Tibial artery (tissue), 4 donors: ENCODE results near the gene PTPRR.
A peak's percentile ranks its signal among the peaks of the same experiment; 100 is the strongest.

ENCODE experiments used
- DNase-seq, 2 donors: peaks; one replicate each; pipeline ENCODE4 v3.0.0-alpha.2; 2019
- H3K27ac ChIP-seq, 2 donors: fragments of 200-600 bp; sonication (generic) in 1 of 2; 1 replicate in 1 of 2; 2 replicates in 1 of 2; pipeline ENCODE4 v1.5.1; 2018 to 2019; ENCODE audit warnings: mild to moderate bottlenecking in 1 of 2
- H3K27me3 ChIP-seq, 2 donors: fragments of 200-600 bp; sonication (generic) in 1 of 2; one replicate each; pipeline versions ENCODE4 v1.5.1 to v1.6.0; 2016 to 2019
- H3K36me3 ChIP-seq, 3 donors: fragments of 200-600 bp; sonication (generic) in 2 of 3; one replicate each; pipeline ENCODE4 v1.5.1; 2016 to 2019; ENCODE audit warnings: mild to moderate bottlenecking in 2 of 3
- H3K4me1 ChIP-seq, 4 donors: fragments of 200-600 bp; sonication (generic) in 2 of 4; 1 replicate in 3 of 4; 2 replicates in 1 of 4; pipeline ENCODE4 v1.5.1; 2016 to 2019
- H3K4me3 ChIP-seq, 2 donors: fragments of 200-600 bp; sonication (generic) in 1 of 2; 1 replicate in 1 of 2; 2 replicates in 1 of 2; pipeline ENCODE4 v1.5.1; 2018 to 2019; ENCODE audit warnings: mild to moderate bottlenecking in 2 of 2
- H3K9me3 ChIP-seq, 3 donors: fragments of 200-600 bp; sonication (generic) in 1 of 3; one replicate each; pipeline ENCODE4 v1.5.1; 2016 to 2019
- intact Hi-C: fragments of 100-400 bp; cut with DNase I; formaldehyde crosslinking; loops from one replicate; pipeline ENCODE4 v1.15.0; 2023; ENCODE audit warnings: low total_unique reads
- TF ChIP-seq, protein P1 (sequence below), 2 experiments: fragments of 200-600 bp in 1 of 2; fragments of 450-650 bp in 1 of 2; IDR thresholded peaks; one replicate each; pipeline ENCODE4 v1.5.1; 2017 to 2019; ENCODE audit warnings: antibody characterized with exemption in 2 of 2, mild to moderate bottlenecking in 1 of 2, moderate library complexity in 1 of 2

The PTPRR gene

DNA sequence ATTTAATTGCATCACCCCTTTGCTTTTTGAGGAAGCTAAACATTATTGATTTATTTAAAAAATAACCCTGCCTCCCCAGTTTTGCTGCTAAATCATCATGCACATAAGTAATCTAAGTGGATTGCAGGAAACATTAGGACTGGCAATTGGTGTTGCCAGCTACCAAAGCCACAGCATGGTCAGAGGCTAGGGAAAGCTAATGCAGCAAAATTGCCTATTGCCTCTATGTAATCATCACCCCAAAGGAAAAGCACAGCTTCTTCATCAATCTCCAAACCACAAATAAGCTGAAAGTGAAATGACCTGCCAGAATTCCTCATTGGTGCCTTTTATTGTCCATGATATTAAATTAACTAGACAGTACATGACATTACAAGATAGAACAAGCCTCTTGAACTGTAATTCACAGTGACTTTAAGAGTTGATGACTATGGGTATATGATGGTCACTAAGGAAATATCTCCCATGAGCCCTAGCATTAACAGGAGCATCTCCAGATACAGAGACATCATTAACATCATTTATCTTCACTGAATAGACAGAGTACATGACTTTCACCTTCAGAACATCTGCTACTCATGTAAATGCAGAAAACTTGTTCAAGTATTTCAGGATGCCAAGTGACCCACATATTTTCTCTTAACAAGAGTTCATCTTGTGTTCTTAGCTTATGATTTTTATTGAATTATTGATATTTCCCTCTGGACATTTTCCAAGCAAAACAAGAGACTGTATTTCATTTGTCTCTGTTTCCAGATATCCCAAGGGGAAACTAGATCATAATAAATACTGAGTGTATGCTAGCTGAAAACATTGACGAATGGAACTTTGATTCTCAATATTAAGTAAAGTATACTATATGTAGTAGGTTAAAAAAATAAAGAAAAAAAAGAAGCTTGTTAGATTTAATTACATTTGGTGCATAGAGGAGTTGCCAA, 29.4 kb downstream of the PTPRR start:
- H3K27me3 ChIP-seq = no peaks in the 10 kb centered on the region
- intact Hi-C loops = no loop called here
- no peak overlapping the region for H3K27ac ChIP-seq
- H3K36me3 ChIP-seq = no peaks in the 10 kb centered on the region
- no peak for DNase-seq
- no peaks in the 10 kb centered on the region for H3K9me3 ChIP-seq
- TF ChIP-seq, protein P1, sequence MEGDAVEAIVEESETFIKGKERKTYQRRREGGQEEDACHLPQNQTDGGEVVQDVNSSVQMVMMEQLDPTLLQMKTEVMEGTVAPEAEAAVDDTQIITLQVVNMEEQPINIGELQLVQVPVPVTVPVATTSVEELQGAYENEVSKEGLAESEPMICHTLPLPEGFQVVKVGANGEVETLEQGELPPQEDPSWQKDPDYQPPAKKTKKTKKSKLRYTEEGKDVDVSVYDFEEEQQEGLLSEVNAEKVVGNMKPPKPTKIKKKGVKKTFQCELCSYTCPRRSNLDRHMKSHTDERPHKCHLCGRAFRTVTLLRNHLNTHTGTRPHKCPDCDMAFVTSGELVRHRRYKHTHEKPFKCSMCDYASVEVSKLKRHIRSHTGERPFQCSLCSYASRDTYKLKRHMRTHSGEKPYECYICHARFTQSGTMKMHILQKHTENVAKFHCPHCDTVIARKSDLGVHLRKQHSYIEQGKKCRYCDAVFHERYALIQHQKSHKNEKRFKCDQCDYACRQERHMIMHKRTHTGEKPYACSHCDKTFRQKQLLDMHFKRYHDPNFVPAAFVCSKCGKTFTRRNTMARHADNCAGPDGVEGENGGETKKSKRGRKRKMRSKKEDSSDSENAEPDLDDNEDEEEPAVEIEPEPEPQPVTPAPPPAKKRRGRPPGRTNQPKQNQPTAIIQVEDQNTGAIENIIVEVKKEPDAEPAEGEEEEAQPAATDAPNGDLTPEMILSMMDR (IDR thresholded peaks at IDR 0.05) = no peak
- peaks cover 0 to 5% (median 0%) of the 10 kb centered on the region in 4 donors for H3K4me1 ChIP-seq
- H3K4me3 ChIP-seq = no peak overlapping the region

DNA sequence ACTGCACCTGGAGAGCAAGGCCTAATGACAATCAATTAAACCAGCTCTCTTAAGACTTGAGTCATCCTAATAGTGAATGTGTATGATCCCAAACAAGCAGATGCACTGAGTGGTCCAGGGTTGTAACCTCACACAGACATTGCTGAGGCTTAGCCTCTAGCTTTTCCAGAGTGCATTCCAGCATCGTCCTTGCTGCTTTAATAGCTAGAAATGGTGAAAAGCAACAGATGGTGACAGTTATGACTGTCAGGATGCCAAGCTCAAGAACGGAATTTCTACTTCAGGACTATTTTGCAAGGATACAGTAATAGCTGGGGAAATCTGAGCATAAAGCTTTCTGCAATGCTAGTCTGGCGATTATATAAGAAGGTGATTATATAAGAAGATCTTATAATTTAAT, 34.6 kb downstream of the PTPRR start:
- TF ChIP-seq, protein P1 (IDR thresholded peaks at IDR 0.05) = no peak
- no peak overlapping the region for H3K4me3 ChIP-seq
- H3K36me3 ChIP-seq = no peaks in the 10 kb centered on the region
- no peaks in the 10 kb centered on the region for H3K27me3 ChIP-seq
- H3K9me3 ChIP-seq = no peaks in the 10 kb centered on the region
- intact Hi-C loops = no loop called here
- no peak overlapping the region for H3K27ac ChIP-seq
- H3K4me1 ChIP-seq = peaks cover 0 to 24% (median 2%) of the 10 kb centered on the region in 4 donors
- no peak for DNase-seq

DNA sequence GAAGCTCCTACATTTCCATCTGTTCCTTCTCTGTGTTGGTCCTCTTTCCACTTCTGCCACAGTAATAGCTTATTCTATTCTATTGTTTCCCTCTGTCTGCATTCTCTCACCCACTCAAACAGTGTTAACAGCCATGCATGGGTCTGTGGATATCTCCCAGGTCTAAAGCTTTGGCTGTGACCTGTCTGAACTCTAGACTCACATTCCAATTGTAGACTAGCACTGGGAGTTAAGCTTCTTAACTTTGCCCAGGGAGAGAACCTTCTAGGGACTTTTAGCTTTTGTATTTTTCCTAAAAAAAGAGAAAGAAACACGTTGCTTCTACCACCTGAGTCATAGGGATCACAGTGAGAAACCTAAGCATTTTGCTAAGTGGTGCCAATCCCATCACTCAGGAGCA, 36.7 kb downstream of the PTPRR start:
- intact Hi-C loops = no loop called here
- DNase-seq = no peak

DNA sequence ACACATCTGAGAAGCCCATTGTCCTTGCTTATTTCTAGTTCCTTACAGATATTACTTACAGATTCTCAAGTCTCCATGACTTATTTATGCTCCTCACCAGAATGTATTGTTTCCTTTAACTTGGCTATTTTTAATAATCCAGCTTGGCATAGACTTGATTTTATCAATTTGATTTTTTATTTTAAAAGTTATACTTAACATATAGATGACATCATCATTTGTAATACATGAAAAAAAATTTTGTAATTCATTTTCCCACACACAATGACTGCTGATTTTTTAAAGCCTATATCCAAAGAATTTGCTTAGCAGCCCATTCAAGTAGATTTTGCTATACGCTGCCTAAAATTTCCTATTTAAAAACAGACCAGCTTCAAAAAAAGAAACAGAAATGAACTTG, 39.8 kb downstream of the PTPRR start:
- TF ChIP-seq, protein P1 (IDR thresholded peaks at IDR 0.05) = no peak
- Histone ChIP-seq H3K9me3 (no peaks in the 10 kb centered on the region), H3K4me3 (no peak overlapping the region), H3K36me3 (no peaks in the 10 kb centered on the region), H3K27me3 (no peaks in the 10 kb centered on the region), H3K4me1 (peaks cover 0 to 15% (median 2%) of the 10 kb centered on the region in 4 donors), H3K27ac (no peak overlapping the region)
- DNase-seq = no peak
- intact Hi-C loops = no loop called here

More for the DNA sequence above, 36.7 kb downstream of the PTPRR start:
- no peaks in the 10 kb centered on the region for H3K36me3 ChIP-seq
- TF ChIP-seq, protein P1 (IDR thresholded peaks at IDR 0.05) = no peak
- H3K27me3 ChIP-seq = no peaks in the 10 kb centered on the region
- peaks cover 0 to 24% (median 2%) of the 10 kb centered on the region in 4 donors for H3K4me1 ChIP-seq
- H3K4me3 ChIP-seq = no peak overlapping the region
- peak overlapping the region; percentile 10 to 26 for H3K27ac ChIP-seq
- no peaks in the 10 kb centered on the region for H3K9me3 ChIP-seq

DNA sequence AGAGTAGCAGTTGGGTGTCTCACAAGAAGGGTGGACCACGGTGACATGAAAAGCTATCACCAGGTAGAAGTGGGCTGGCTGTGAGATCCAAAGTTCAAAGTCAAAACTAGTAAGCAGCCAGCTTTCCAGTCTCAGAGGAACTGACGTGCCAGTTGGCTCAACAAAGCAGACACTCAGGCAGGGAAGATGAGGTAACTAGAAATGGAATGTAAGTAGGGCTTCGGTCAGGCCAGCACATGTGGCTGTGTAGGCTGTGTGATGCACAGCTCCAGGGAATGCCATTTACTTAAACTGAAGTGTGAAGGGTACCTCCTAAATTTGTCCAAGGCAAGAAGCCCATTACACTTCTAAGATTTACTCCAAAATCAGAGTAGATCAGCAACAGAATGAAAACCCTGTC, 43.6 kb downstream of the PTPRR start:
- H3K4me3 ChIP-seq = no peak overlapping the region
- DNase-seq = no peak
- H3K9me3 ChIP-seq = no peaks in the 10 kb centered on the region
- H3K4me1 ChIP-seq = no peaks in the 10 kb centered on the region
- H3K27ac ChIP-seq = no peak overlapping the region
- H3K36me3 ChIP-seq = no peaks in the 10 kb centered on the region
- intact Hi-C loops = no loop called here
- no peaks in the 10 kb centered on the region for H3K27me3 ChIP-seq
- TF ChIP-seq, protein P1 (IDR thresholded peaks at IDR 0.05) = no peak
